Effector memory CD4-positive, alpha-beta T cell (primary cell): ENCODE measurements around the gene SEZ6L.

Experiments
- DNase-seq, 3 donors: peaks; one replicate each; pipeline ENCODE4 v3.0.0-alpha.2; 2020
- H3K27ac ChIP-seq: 2 replicates; pipeline ENCODE4 v1.7.0; 2013; ENCODE audit warnings: mild to moderate bottlenecking, low read length, moderate library complexity; ENCODE audit not compliant: insufficient read depth, poor library complexity, severe bottlenecking
- H3K27me3 ChIP-seq: replicated peaks from 2 replicates; pipeline ENCODE4 v1.7.0; 2013; ENCODE audit warnings: mild to moderate bottlenecking, low read length; ENCODE audit not compliant: insufficient read depth, control insufficient read depth, poor library complexity, severe bottlenecking
- H3K36me3 ChIP-seq: 2 replicates; pipeline ENCODE4 v1.7.0; 2013; ENCODE audit warnings: mild to moderate bottlenecking, low read length, moderate library complexity; ENCODE audit not compliant: control insufficient read depth, insufficient read depth
- H3K4me1 ChIP-seq: 2 replicates; pipeline ENCODE4 v1.7.0; 2013; ENCODE audit warnings: low read length, mild to moderate bottlenecking; ENCODE audit not compliant: control insufficient read depth, insufficient read depth, poor library complexity, severe bottlenecking
- H3K4me3 ChIP-seq: 2 replicates; pipeline ENCODE4 v1.7.0; 2013; ENCODE audit warnings: low read length, low read depth, mild to moderate bottlenecking; ENCODE audit not compliant: insufficient read depth, poor library complexity, severe bottlenecking
- H3K9me3 ChIP-seq: 2 replicates; pipeline ENCODE4 v1.7.0; 2013; ENCODE audit warnings: mild to moderate bottlenecking, low read length, moderate library complexity; ENCODE audit not compliant: control insufficient read depth

The SEZ6L gene

DNA sequence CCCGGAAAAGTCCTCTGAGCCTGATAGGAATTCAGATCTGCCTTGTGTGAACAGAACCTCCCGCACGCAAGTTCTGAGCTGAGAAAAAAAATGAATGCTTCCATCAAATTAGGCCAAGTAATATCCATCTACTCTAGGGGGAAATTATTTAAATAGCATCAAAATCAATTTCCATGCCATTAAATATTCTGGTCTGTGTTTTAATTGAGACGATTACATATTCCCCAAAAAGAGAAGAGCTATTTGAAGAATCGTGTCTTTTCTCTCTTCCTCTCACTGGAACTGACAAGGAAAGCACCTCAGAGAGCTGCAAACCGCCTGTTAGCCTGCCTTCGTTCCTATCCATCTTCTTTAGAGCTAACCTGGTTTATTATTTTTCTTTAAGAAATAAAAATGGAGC is 96.0 kb downstream of the SEZ6L start:
- H3K27ac ChIP-seq, result no peak overlapping the region
- DNase-seq, result no peak
- no peaks in the 10 kb centered on the region for H3K4me1 ChIP-seq
- no peak overlapping the region for H3K4me3 ChIP-seq
- H3K9me3 ChIP-seq, result no peaks in the 10 kb centered on the region
- peaks cover 2% of the 10 kb centered on the region for H3K27me3 ChIP-seq
- H3K36me3 ChIP-seq, result no peaks in the 10 kb centered on the region

DNA sequence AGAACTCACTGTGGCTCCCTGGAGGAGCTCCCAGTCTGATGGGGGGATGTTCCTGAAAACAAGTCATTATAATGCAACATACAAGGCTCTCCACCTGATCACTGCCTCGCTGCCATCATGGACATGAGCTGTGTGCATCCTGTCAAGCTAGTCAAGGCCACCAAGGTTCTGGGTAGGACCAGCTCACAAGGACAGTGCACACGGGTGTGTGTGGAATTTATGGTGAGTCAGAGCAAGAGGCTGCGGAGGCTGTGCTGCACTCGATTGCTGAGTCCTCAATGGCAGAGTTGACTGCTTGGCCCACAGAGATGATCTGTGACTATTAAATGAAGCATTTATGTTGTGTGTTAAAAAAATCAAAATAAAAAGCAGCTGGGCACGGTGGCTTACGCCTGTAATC is 96.6 kb downstream of the SEZ6L start:
- no peaks in the 10 kb centered on the region for H3K36me3 ChIP-seq
- no peak overlapping the region for H3K27ac ChIP-seq
- H3K9me3 ChIP-seq, result no peaks in the 10 kb centered on the region
- no peak overlapping the region for H3K4me3 ChIP-seq
- H3K4me1 ChIP-seq, result no peaks in the 10 kb centered on the region
- peaks cover 2% of the 10 kb centered on the region for H3K27me3 ChIP-seq
- no peak for DNase-seq

DNA sequence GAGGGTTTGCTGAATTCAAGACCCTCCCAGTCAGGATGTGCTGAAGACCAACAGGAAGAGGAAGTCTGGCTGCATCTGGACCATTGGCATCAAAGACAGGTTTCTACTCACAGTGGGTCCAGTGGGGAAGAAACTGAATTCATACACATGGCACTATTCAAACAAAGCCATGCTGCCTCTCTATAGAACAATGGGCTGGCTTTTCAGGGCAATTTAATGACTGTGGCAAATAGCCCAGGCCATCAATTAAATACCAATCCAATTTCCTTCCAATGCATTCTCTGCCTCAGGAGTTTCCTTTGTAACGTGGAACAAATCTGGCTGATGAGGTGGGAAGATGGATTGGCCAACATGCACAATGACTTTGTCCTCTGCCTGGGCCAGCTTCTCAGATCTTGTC is 98.6 kb downstream of the SEZ6L start:
- no peaks in the 10 kb centered on the region for H3K9me3 ChIP-seq
- no peak overlapping the region for H3K27ac ChIP-seq

DNA sequence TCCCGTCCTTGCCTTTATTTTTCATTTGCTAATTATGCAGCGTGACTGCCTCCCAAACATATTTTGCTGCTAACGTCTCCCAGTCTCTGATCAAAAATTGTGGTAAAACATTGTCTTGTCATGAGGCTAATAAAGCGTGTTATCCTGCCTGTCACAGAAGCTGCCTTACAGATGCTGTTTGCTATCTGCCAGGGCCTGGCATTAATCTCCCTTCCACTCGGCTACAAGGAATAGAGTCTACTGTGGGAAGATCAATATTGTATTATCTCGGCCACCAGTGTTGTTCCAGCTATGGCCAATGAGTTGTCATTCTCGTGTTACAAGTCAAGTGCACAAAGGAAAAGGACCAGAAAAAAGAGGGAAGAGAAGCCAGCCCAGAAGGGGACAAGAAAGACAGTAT is 100.3 kb downstream of the SEZ6L start:
- Histone ChIP-seq H3K4me1 (no peaks in the 10 kb centered on the region), H3K4me3 (no peak overlapping the region), H3K9me3 (no peaks in the 10 kb centered on the region), H3K36me3 (no peaks in the 10 kb centered on the region), H3K27ac (no peak overlapping the region), H3K27me3 (no peaks in the 10 kb centered on the region)
- no peak for DNase-seq

More for the DNA sequence above, 98.6 kb downstream of the SEZ6L start:
- Histone ChIP-seq H3K36me3 (no peaks in the 10 kb centered on the region), H3K4me1 (no peaks in the 10 kb centered on the region), H3K4me3 (no peak overlapping the region), H3K27me3 (peaks cover 2% of the 10 kb centered on the region)
- no peak for DNase-seq

DNA sequence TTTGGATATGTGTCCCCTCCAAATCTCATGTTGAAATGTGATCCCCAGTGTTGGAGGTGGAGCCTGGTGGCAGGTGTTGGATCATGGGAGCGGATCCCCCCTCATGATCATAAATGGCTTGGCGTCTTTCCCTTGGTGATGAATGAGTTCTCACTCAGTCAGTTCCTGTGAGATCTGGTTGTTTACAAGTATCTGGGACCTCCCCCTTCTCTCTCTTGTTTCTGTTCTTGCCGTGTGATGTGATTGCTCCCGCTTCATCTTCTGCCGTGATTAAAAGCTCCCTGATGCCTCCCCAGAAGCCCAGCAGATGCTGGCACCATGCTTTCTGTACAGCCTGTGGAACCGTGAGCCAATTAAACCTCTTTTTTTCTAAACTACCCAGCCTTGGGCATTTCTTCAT is 102.2 kb downstream of the SEZ6L start:
- H3K27me3 ChIP-seq, result no peaks in the 10 kb centered on the region
- DNase-seq, result no peak
- no peaks in the 10 kb centered on the region for H3K4me1 ChIP-seq
- no peak overlapping the region for H3K4me3 ChIP-seq
- H3K27ac ChIP-seq, result no peak overlapping the region
- H3K36me3 ChIP-seq, result no peaks in the 10 kb centered on the region
- no peaks in the 10 kb centered on the region for H3K9me3 ChIP-seq

DNA sequence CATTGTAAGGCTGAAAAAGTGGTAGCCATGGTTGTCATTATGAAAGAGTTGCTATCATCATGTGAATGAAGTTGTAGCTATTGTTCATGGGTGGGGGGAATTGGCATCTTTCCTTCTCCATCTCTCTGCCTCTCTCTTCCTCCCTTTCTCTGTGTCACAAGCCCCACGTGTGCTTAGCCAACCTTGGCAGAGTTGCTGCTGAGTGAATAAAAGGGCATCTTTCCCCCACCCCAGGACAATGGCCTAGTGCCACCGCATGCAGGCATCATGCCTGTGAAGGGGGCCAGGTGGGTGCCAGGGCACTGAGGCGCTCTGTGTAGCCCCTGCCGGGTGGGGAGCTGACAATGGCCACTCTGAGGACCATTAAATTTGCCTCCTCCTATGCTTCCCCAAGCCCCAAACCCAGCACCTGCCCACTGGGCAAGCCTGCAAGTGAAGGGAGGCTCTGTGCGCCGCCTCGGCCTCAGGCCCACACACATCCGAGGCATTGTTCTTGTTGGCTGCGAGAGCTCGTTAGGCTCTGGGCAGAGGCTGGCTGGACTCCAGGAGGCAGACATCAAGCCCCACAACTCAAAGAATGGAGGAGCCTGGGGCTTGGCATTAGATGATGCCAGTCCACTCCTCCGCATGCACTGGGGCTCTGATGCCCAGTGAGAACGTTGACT is 103.9 kb downstream of the SEZ6L start:
- Histone ChIP-seq H3K4me3 (no peak overlapping the region), H3K9me3 (no peaks in the 10 kb centered on the region), H3K27ac (no peak overlapping the region), H3K36me3 (no peaks in the 10 kb centered on the region), H3K4me1 (no peaks in the 10 kb centered on the region), H3K27me3 (no peaks in the 10 kb centered on the region)
- DNase-seq, result no peak

DNA sequence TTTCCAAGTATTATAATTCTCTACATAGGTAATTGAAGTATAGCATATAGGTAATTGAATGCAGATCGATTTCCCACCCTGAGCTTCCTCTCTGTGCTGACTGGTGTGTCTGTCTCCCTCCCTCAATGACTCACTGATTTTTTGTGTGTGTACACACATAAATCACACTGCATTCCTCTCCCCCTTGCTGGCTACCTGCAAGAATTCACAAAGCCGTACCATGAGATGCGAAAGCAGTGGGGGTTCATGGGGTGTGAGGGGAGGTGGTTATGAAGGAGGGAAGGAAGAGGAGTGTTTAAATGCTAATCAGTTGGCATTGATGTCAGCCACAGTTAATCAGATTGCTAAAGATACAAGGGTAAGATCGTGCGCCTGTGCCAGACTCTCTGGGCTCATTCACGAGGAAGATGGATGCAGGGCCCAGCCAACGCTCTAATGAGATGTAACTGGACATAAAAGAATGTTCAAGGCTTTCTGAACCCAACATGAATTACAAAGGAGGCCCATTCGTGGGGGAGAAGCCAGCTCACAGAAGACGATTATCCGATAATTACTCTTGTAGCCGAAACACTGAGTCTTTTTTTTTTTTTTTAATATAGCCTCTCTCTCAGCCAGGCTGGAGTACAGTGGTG is 107.4 kb downstream of the SEZ6L start:
- no peaks in the 10 kb centered on the region for H3K27me3 ChIP-seq
- no peaks in the 10 kb centered on the region for H3K4me1 ChIP-seq
- no peaks in the 10 kb centered on the region for H3K9me3 ChIP-seq

DNA sequence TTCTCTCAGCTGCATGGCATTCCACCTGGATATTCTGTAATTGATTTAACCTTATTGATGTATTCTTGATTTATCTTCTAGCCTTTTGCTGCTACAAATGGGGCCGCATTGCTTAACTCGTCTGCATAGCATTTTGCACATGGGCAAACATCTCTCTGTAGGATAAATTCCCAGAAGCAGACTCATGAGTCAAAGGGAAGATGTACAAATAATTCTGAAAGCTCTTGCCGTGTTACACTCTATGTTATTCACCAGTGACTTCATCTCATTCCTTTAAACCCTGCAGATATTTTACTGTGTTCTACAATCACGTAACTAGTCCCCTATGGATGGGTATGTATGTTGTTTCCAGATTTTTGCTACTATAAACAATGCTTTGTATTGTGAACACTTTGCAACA is 112.7 kb downstream of the SEZ6L start:
- H3K27ac ChIP-seq, result no peak overlapping the region
- H3K36me3 ChIP-seq, result no peaks in the 10 kb centered on the region
- DNase-seq, result no peak
- H3K27me3 ChIP-seq, result no peaks in the 10 kb centered on the region
- H3K4me3 ChIP-seq, result no peak overlapping the region
- H3K9me3 ChIP-seq, result no peaks in the 10 kb centered on the region
- H3K4me1 ChIP-seq, result no peaks in the 10 kb centered on the region

More for the DNA sequence above, 107.4 kb downstream of the SEZ6L start:
- no peak for DNase-seq
- no peak overlapping the region for H3K27ac ChIP-seq
- H3K4me3 ChIP-seq, result no peak overlapping the region
- no peaks in the 10 kb centered on the region for H3K36me3 ChIP-seq

DNA sequence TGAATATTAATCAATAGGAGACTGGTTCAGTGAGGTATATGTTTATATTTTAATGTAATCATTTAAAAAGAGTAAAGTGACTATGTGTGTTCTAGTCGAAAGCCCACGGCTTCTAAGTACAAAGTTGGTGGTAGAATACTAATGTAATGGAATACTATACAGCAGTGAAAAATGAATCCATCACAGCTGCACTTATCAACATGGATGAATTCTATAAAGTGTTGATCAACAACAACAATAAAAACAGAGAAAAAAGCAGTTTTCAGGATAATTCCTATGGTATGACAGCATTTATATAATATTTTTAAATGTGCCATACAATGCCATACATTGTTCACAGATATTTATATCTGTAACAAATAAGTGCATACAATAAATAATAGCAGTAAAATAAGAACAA is 114.1 kb downstream of the SEZ6L start:
- Histone ChIP-seq H3K4me3 (no peak overlapping the region), H3K9me3 (no peaks in the 10 kb centered on the region), H3K27ac (no peak overlapping the region), H3K4me1 (no peaks in the 10 kb centered on the region), H3K27me3 (no peaks in the 10 kb centered on the region), H3K36me3 (no peaks in the 10 kb centered on the region)
- DNase-seq, result no peak

DNA sequence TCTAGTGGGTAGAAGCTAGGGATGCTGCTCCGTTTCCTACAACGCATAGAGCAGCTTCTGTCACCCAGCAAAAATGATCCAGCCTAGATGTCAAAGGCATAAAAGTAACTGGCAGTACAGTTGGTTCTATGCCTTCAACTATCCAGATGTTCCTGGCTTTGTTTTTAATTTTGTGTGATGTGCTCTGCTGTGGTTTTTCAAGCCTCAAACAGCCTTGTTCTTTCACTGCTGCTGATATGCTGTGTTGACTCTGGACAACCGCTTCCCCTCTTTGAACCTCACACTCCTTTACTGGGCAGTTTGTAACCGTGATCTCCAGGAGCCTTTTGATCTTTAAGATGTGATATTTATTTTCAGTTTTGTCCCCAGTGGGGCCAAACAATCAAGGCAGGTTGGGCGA is 116.4 kb downstream of the SEZ6L start:
- Histone ChIP-seq H3K27ac (no peak overlapping the region), H3K9me3 (no peaks in the 10 kb centered on the region), H3K4me3 (no peak overlapping the region), H3K36me3 (no peaks in the 10 kb centered on the region), H3K27me3 (no peaks in the 10 kb centered on the region), H3K4me1 (no peaks in the 10 kb centered on the region)
- DNase-seq, result no peak
